ENCODE results near the gene UNC13C. TPM values are rescaled to one million over a fixed set of nuclear protein-coding genes. Genes with fewer than 3 reads are reported as not detected.

The UNC13C gene
- total RNA-seq, 4 donors from 2014 or later: 0.04 to 0.24 (median 0.22) TPM

DNA sequence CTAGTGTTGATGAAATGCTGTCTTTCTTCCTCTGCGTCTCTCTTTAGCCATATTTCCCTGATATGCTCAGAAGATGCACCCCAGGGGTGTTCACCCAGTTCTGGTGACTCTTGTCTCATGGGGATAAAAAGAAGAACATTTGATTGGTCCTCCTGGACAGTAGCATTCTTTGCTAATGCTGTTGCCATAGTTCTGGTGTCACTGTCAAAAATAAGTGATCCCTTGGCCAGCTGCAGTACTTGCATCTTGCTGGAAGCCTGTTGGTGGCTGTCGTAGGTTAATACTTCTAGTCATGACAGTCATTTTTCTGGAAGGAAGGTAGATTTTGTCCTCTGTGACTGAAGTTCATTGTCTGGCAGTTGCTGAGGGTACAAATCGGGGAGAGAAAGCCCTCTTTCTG is 124.5 kb downstream of the UNC13C start:
- no peak overlapping the region for H3K27ac ChIP-seq
- DNase-seq (ENCODE audit: low spot score in 2 of 2): no peak
- H3K4me1 ChIP-seq: no peaks in the 10 kb centered on the region
- no peak for TF ChIP-seq POLR2AphosphoS5 (IDR thresholded peaks at IDR 0.05)
- no peak for TF ChIP-seq POLR2A (IDR thresholded peaks at IDR 0.05)
- TF ChIP-seq, protein P1, sequence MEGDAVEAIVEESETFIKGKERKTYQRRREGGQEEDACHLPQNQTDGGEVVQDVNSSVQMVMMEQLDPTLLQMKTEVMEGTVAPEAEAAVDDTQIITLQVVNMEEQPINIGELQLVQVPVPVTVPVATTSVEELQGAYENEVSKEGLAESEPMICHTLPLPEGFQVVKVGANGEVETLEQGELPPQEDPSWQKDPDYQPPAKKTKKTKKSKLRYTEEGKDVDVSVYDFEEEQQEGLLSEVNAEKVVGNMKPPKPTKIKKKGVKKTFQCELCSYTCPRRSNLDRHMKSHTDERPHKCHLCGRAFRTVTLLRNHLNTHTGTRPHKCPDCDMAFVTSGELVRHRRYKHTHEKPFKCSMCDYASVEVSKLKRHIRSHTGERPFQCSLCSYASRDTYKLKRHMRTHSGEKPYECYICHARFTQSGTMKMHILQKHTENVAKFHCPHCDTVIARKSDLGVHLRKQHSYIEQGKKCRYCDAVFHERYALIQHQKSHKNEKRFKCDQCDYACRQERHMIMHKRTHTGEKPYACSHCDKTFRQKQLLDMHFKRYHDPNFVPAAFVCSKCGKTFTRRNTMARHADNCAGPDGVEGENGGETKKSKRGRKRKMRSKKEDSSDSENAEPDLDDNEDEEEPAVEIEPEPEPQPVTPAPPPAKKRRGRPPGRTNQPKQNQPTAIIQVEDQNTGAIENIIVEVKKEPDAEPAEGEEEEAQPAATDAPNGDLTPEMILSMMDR (IDR thresholded peaks at IDR 0.05): no peak
- no peak for TF ChIP-seq EP300 (IDR thresholded peaks at IDR 0.05)
- WGBS: 45% methylated on average over 3 of the region's 3 CpGs
- no peaks in the 10 kb centered on the region for H3K9me3 ChIP-seq
- H3K36me3 ChIP-seq: no peaks in the 10 kb centered on the region
- H3K4me3 ChIP-seq: no peak overlapping the region
- no peaks in the 10 kb centered on the region for H3K27me3 ChIP-seq

DNA sequence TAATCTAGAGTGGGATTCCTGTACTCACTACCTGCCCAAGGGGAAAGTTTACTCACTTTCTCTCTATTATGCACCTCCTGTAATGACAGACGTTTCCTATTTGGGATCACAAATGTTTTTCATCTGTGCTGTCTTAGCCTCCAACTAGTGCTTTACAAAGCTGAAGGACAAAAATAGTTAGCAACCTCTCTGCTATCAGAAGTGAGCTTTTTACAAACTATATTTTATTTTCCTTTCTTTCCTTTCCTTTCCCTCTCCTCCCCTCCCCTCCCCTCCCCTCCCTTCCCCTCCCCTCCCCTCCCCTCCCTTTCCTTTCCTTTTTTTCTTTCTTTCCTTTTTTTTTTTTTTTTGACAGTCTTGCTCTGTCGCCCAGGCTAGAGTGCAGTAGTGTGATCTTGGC is 130.8 kb downstream of the UNC13C start:
- no peak for DNase-seq (ENCODE audit: low spot score in 2 of 2)
- Histone ChIP-seq H3K27me3 (no peaks in the 10 kb centered on the region), H3K36me3 (no peaks in the 10 kb centered on the region), H3K4me1 (no peaks in the 10 kb centered on the region), H3K27ac (no peak overlapping the region), H3K9me3 (no peaks in the 10 kb centered on the region), H3K4me3 (no peak overlapping the region)
- 47% methylated on average over 2 of the region's 2 CpGs for WGBS
- TF ChIP-seq EP300 (IDR thresholded peaks at IDR 0.05): no peak
- no peak for TF ChIP-seq POLR2A (IDR thresholded peaks at IDR 0.05)
- TF ChIP-seq, protein P1 (IDR thresholded peaks at IDR 0.05): no peak
- no peak for TF ChIP-seq POLR2AphosphoS5 (IDR thresholded peaks at IDR 0.05)

DNA sequence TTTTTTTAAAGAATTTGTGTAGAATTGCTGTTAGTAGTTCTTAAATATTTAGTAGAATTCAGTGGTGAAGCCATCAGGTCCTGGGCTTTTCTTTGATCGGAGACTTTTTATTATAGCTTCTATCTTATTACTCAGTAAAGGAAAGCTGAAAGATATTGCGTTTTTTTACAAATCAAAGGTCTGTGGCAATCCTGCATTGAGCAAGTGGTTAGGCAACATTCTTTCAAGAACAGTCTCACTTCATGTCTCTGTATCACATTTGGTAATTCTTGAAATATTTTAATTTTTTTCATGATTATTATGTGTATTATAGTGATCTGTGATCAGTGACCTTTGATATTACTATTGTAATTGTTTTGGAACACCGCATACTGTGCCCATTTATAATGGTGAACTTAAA is 140.8 kb downstream of the UNC13C start:
- 76% methylated on average over 3 of the region's 3 CpGs for WGBS
- H3K27me3 ChIP-seq: no peaks in the 10 kb centered on the region
- H3K4me3 ChIP-seq: no peak overlapping the region
- no peaks in the 10 kb centered on the region for H3K36me3 ChIP-seq
- H3K4me1 ChIP-seq: no peaks in the 10 kb centered on the region
- TF ChIP-seq EP300 (IDR thresholded peaks at IDR 0.05) (no peak), POLR2AphosphoS5 (IDR thresholded peaks at IDR 0.05) (no peak), POLR2A (IDR thresholded peaks at IDR 0.05) (no peak)
- TF ChIP-seq, protein P1 (IDR thresholded peaks at IDR 0.05): no peak
- H3K9me3 ChIP-seq: no peaks in the 10 kb centered on the region
- H3K27ac ChIP-seq: no peak overlapping the region
- DNase-seq (ENCODE audit: low spot score in 2 of 2): no peak

DNA sequence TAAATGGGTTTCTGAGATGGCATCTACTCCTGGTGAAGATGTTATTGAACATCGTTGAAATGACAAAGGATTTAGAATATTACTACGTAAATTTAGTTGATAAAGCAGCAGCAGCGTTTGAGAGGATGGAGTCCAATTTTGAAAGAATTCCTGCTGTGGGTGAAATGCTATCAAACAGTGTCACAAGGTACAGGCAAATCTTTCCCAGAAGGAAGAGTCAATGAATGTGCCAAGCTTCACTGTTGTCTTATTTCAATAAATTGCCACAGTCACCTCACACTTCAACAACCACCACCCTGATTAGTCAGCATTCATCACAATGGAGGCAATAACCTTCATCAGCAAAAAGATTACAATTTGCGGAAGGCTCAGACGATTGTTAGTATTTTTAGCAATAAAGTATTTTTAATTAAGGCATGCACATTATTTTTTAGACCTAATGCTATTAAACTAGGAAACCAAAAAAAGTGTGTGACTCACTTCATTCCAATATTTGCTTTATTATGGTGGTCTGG is 142.8 kb downstream of the UNC13C start:
- H3K27me3 ChIP-seq: no peaks in the 10 kb centered on the region
- H3K27ac ChIP-seq: no peak overlapping the region
- no peak overlapping the region for H3K4me3 ChIP-seq
- H3K9me3 ChIP-seq: no peaks in the 10 kb centered on the region
- H3K36me3 ChIP-seq: no peaks in the 10 kb centered on the region
- DNase-seq (ENCODE audit: low spot score in 2 of 2): no peak
- WGBS: 90% methylated on average over 5 of the region's 5 CpGs
- TF ChIP-seq, protein P1 (IDR thresholded peaks at IDR 0.05): no peak
- TF ChIP-seq POLR2A (IDR thresholded peaks at IDR 0.05) (no peak), EP300 (IDR thresholded peaks at IDR 0.05) (no peak), POLR2AphosphoS5 (IDR thresholded peaks at IDR 0.05) (no peak)
- H3K4me1 ChIP-seq: no peaks in the 10 kb centered on the region

DNA sequence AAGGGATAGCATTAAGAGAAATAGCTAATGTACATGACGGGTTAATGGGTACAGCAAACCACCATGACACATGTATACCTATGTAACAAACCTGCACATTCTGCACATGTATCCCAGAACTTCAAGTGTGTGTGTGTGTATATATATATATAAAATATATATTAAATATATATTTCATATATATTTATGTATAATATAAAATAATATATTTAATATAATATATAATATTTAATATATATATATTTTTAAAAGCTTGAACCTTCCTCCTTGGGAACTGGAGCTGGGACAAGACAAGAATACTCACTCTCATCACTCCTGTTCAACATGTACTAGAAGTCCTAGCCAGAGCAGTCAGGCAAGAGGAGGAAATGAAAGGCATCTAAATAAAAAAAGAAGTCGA is 149.3 kb downstream of the UNC13C start:
- TF ChIP-seq EP300 (IDR thresholded peaks at IDR 0.05): no peak
- no peak for TF ChIP-seq POLR2AphosphoS5 (IDR thresholded peaks at IDR 0.05)
- no peak for TF ChIP-seq POLR2A (IDR thresholded peaks at IDR 0.05)
- TF ChIP-seq, protein P1 (IDR thresholded peaks at IDR 0.05): no peak
- no peak overlapping the region for H3K4me3 ChIP-seq
- DNase-seq (ENCODE audit: low spot score in 2 of 2): no peak
- no peaks in the 10 kb centered on the region for H3K27me3 ChIP-seq
- H3K9me3 ChIP-seq: no peaks in the 10 kb centered on the region
- 90% methylated on average over 2 of the region's 2 CpGs for WGBS
- H3K27ac ChIP-seq: no peak overlapping the region
- H3K36me3 ChIP-seq: no peaks in the 10 kb centered on the region
- no peaks in the 10 kb centered on the region for H3K4me1 ChIP-seq
